ENCODE measurements around the gene BNIP3.
"Not testable (repeated sequence)": the region's sequence is repeated elsewhere in the genome, so short reads cannot be mapped to it uniquely, and the experiment has no call there.

The BNIP3 gene

DNA sequence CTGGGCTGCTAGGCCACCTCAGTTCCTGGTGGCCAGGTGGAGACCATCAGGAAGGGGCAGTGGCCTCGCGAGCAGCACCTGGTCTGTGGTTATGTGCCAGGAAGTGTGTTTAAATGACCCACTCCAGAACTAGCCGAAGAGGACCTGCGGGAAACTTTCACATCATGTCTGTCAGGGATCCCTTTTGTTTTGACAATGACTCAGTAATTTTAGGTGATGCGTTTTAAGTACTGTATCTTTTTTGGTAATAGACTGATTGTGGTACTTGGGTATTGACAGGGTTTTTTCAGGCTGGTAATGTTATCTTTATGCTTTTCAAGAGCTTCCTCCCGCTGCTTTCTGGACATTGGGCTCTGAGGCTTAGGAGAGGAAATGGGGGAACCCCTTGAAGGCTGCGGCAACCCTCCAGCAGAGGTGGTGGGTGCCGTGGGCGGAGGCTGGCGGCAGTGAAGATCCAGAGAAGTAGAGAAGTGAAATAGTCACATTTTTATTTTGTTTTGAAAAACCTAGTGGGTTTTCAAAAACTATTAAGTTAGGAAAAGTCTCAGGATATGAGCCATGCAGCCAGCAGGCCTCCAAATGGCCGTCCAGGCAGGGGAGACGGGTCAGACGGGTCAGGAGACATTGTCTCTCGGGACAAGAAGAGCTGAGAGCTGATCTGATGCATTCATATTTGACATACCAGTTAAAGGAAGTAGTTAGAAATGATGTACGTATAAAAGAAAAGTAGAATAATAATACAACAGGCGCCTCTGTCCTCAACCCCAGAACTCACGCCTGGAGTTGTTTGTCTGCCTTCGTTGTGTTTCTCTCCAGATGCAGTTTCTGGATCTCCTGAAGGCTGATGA, 53.3 kb downstream of the BNIP3 start:
- Mint-ChIP-seq H3K36me3 (ENCODE audit: low read depth) (peaks cover 37% of the 10 kb centered on the region), H3K9me3 (peaks cover under 1% of the 10 kb centered on the region), H3K4me1 (ENCODE audit: low read depth) (peaks cover 81% of the 10 kb centered on the region), H3K27ac (peak overlapping the region; percentile 84), H3K4me3 (peak overlapping the region; percentile 68), H3K27me3 (no peaks in the 10 kb centered on the region)

DNA sequence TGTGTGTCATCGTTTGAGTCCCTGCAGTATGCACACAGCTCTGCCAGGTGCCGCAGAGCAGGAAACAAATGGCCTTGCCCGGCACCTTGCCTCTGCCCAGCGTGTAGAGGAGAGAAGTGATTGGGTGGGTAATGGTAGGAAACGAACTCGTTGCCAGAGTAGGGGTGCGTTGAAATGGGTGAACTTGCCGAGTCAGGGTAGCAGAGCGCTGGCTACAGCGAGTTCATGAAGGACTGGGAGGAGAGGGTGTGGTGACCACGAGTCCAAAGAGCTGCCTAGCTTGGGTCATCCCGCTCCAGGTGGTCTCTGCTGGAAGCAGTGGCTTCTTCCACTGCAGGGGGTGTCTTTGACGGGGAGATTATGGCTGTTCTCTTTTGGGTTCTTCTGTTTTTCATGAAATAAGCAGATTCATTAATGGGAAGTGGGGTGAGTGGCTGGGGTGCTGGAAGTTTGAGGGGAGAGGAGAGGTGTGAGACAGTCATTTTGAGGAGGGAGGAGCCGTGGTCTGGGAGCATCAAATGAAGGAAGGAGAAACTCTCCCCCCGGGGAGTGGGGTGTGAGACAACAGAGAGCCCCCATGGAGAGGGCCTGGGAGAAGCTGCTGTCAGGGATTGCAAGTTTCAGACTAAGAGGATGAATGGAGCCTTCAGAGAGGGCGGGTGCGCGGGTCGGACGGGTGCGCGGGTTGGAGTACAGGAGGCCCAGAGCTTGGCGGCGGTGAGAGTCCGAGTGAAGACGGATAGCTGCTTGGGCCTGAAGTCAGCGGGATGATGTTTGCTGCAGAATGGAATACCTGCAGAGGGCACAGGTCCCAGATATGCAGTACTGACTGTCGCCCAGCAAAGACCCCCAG, 54.8 kb downstream of the BNIP3 start:
- H3K27me3 Mint-ChIP-seq = no peaks in the 10 kb centered on the region
- H3K4me1 Mint-ChIP-seq (ENCODE audit: low read depth) = peaks cover 82% of the 10 kb centered on the region
- peaks cover 44% of the 10 kb centered on the region for H3K36me3 Mint-ChIP-seq (ENCODE audit: low read depth)
- peaks cover 5% of the 10 kb centered on the region for H3K9me3 Mint-ChIP-seq
- no peak overlapping the region for H3K27ac Mint-ChIP-seq
- H3K4me3 Mint-ChIP-seq = peak overlapping the region; percentile 5

DNA sequence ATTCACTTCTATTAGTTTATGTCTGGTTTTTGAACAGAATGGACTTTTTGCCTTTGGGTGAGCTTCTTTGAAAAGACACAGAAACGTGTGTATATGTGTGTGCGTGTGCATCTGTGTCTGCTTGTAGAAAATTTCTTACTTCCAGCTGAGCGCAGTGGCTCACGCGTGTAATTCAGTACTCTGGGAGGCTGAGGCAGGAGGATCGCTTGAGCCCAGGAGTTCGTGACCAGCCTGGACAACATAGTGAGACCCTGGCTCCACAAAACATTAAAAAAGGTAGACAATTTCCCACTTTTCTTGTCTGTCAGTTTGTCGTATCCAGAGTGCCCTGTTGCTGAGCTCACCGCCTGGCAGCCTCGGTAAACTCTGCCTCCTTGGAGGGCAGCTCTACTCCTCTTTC, 55.5 kb downstream of the BNIP3 start:
- H3K36me3 Mint-ChIP-seq (ENCODE audit: low read depth) = peaks cover 51% of the 10 kb centered on the region
- peaks cover 5% of the 10 kb centered on the region for H3K9me3 Mint-ChIP-seq
- peaks cover 84% of the 10 kb centered on the region for H3K4me1 Mint-ChIP-seq (ENCODE audit: low read depth)
- H3K27ac Mint-ChIP-seq = no peak overlapping the region
- H3K4me3 Mint-ChIP-seq = no peak overlapping the region
- H3K27me3 Mint-ChIP-seq = no peaks in the 10 kb centered on the region

GRCh38 chr10:131925716-131926115, 56.0 kb downstream of the BNIP3 start:
- Mint-ChIP-seq H3K4me1 (ENCODE audit: low read depth) (peaks cover 84% of the 10 kb centered on the region), H3K27ac (no peak overlapping the region), H3K36me3 (ENCODE audit: low read depth) (peaks cover 56% of the 10 kb centered on the region), H3K9me3 (peaks cover 5% of the 10 kb centered on the region), H3K4me3 (no peak overlapping the region), H3K27me3 (no peaks in the 10 kb centered on the region)

DNA sequence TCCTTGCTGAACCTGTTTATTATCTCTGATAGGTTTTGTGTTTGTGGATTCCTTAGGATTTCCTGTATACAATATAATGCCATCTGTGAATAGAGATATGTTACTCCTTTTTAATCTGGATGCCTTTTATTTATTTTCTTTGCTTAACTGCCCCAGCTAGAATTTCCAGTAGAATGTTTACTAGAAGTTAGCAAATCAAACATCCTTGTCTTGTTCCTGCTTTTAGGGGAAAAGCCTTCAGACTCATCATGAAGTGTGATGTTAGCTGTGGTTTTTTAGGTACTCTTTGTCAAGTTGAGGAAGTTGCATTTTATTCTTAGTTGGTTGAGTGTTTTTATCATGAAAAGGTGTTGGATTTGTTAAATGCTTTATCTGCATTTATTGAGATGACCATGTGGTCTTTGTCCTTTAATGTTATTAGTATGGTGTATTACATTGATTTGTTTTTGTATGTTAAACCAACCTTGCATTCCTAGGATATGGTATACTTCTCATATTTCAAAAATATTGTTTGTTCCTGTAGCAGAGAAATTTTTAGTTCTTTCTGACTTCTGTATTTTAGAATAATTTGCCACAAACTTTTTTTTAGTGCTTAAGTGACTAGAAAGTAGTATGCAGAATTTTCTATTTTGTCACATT, 56.6 kb downstream of the BNIP3 start:
- Mint-ChIP-seq H3K4me3 (no peak overlapping the region), H3K4me1 (ENCODE audit: low read depth) (peaks cover 84% of the 10 kb centered on the region), H3K27me3 (no peaks in the 10 kb centered on the region), H3K9me3 (peaks cover 9% of the 10 kb centered on the region), H3K36me3 (ENCODE audit: low read depth) (peaks cover 58% of the 10 kb centered on the region), H3K27ac (no peak overlapping the region)

DNA sequence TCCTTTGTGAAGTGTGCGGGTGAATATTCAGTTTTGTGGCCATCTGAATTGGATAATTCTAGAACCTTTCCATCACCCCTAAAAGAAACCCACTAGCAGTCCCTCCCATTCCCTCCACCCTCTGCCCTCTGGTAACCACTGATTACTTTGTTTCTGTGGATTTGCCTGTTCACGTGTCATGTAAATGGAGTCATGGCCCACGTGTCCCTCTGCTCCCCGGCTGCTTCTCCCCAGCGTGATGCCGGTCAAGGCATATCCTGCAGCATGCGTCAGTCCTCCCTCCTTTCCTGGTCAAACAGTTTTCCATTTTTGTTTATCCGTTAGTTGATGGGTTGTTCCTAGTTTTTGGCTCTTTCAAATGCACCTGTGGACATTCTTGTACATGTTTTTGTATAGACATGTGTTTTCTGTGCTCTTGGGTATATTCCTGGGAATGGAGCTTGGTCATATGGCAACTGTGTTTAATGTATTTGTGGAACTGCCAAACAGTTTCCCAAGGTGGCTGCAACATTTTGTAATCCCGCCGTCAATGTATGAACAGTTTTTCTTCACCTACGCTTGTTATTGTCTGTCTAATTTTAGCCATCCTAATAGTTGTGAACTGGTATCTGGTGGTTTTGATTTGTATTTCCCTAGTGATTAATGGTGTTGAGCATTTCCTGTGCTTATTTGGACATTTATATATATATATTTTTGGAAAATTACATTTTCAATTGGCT, 58.5 kb downstream of the BNIP3 start:
- H3K9me3 Mint-ChIP-seq = peaks cover 24% of the 10 kb centered on the region

GRCh38 chr10:131921184-131921583, 60.5 kb downstream of the BNIP3 start:
- peaks cover 66% of the 10 kb centered on the region for H3K36me3 Mint-ChIP-seq (ENCODE audit: low read depth)
- no peaks in the 10 kb centered on the region for H3K27me3 Mint-ChIP-seq
- H3K4me3 Mint-ChIP-seq = no peak overlapping the region
- H3K9me3 Mint-ChIP-seq = peaks cover 27% of the 10 kb centered on the region
- H3K4me1 Mint-ChIP-seq (ENCODE audit: low read depth) = peaks cover 72% of the 10 kb centered on the region
- peak overlapping the region; percentile 51 for H3K27ac Mint-ChIP-seq

More for the DNA sequence above, 58.5 kb downstream of the BNIP3 start:
- no peak overlapping the region for H3K4me3 Mint-ChIP-seq
- H3K36me3 Mint-ChIP-seq (ENCODE audit: low read depth) = peaks cover 68% of the 10 kb centered on the region
- no peaks in the 10 kb centered on the region for H3K27me3 Mint-ChIP-seq
- H3K27ac Mint-ChIP-seq = peak overlapping the region; percentile 3
- H3K4me1 Mint-ChIP-seq (ENCODE audit: low read depth) = peaks cover 82% of the 10 kb centered on the region

GRCh38 chr10:131920693-131921092, 61.0 kb downstream of the BNIP3 start:
- H3K27ac Mint-ChIP-seq = peak overlapping the region; percentile 92
- H3K4me1 Mint-ChIP-seq (ENCODE audit: low read depth) = peaks cover 71% of the 10 kb centered on the region
- H3K4me3 Mint-ChIP-seq = no peak overlapping the region
- H3K27me3 Mint-ChIP-seq = no peaks in the 10 kb centered on the region
- H3K9me3 Mint-ChIP-seq = peaks cover 27% of the 10 kb centered on the region
- H3K36me3 Mint-ChIP-seq (ENCODE audit: low read depth) = peaks cover 65% of the 10 kb centered on the region

GRCh38 chr10:131920151-131920550, 61.6 kb downstream of the BNIP3 start:
- Mint-ChIP-seq H3K36me3 (ENCODE audit: low read depth) (peaks cover 64% of the 10 kb centered on the region), H3K27ac (peak overlapping the region; percentile 92), H3K27me3 (no peaks in the 10 kb centered on the region), H3K4me3 (no peak overlapping the region), H3K9me3 (peaks cover 27% of the 10 kb centered on the region), H3K4me1 (ENCODE audit: low read depth) (peaks cover 70% of the 10 kb centered on the region)

GRCh38 chr10:131919461-131919860, 62.3 kb downstream of the BNIP3 start:
- not testable (repeated sequence) for H3K4me3 Mint-ChIP-seq, H3K27me3 Mint-ChIP-seq
- H3K9me3 Mint-ChIP-seq = peaks cover 27% of the 10 kb centered on the region
- peaks cover 67% of the 10 kb centered on the region for H3K4me1 Mint-ChIP-seq (ENCODE audit: low read depth)
- H3K36me3 Mint-ChIP-seq (ENCODE audit: low read depth) = peaks cover 62% of the 10 kb centered on the region
- H3K27ac Mint-ChIP-seq = peak overlapping the region; percentile 92

All from stimulated activated naive CD8-positive, alpha-beta T cell treated with anti-CD3 and anti-CD28 coated beads, Interleukin-15, Interleukin-2, amounts not matched to agents 100 ng/mL and 50 ng/mL, for 24 hours (primary cell).